A549 (cell line): Measurements from ENCODE around the gene SSBP3. TPM values are rescaled to one million over a fixed set of nuclear protein-coding genes. Genes with fewer than 3 reads are reported as not detected.
A peak's percentile ranks its signal among the peaks of the same experiment; 100 is the strongest.
"Not testable (repeated sequence)": the region's sequence is repeated elsewhere in the genome, so short reads cannot be mapped to it uniquely, and the experiment has no call there.

Experiments
- ATAC-seq, 2 experiments: fragments of 200-7000 bp in 1 of 2; fragments of >200 bp in 1 of 2; cut with Nextera tagmentation in 1 of 2; cut with Tn5 transposase in 1 of 2; 3 replicates each; pipeline versions ENCODE4 v1.8.0 to v1.9.1; 2018 to 2020; ENCODE audit warnings: mild to moderate bottlenecking in 1 of 2, moderate library complexity in 1 of 2
- CTCF ChIA-PET: fragments of 300-600 bp; sonication (Branson Sonifier 250); formaldehyde crosslinking; extraction: SDS; loops from one replicate; lab custom pipeline; 2021; ENCODE audit warnings: antibody characterized with exemption, inconsistent platforms; lab: Yijun Ruan, JAX
- POLR2A ChIA-PET: fragments of 350-600 bp; formaldehyde crosslinking; extraction: SDS; loops from one replicate; lab custom pipeline; 2021; ENCODE audit warnings: antibody characterized with exemption, inconsistent platforms; lab: Yijun Ruan, JAX
- DNase-seq, 2 experiments: peaks; one replicate each; pipeline versions ENCODE4 v3.0.0 to v3.0.0-alpha.2; 2011 to 2016; ENCODE audit warnings: low read depth in 1 of 2, low spot score in 1 of 2
- FAIRE-seq: peaks from 2 replicates; lab custom pipeline; 2011; peaks lifted over from hg19 to GRCh38; lab: Jason Lieb, UNC
- H3K27ac ChIP-seq, 2 experiments: fragments of >200 bp; sonication (Bioruptor Twin); formaldehyde crosslinking; 3 replicates each; pipeline ENCODE4 v1.5.1; 2016 to 2017
- H3K4me1 ChIP-seq: fragments of >200 bp; sonication (Bioruptor Twin); formaldehyde crosslinking; 3 replicates; pipeline ENCODE4 v1.6.1; 2016
- H3K4me2 ChIP-seq: fragments of >200 bp; sonication (Bioruptor Twin); formaldehyde crosslinking; 3 replicates; pipeline ENCODE4 v1.6.1; 2016
- H3K4me3 ChIP-seq: fragments of >200 bp; sonication (Bioruptor Twin); formaldehyde crosslinking; 3 replicates; pipeline ENCODE4 v1.5.1; 2016
- H3K9me3 ChIP-seq: fragments of >200 bp; sonication (Bioruptor Twin); formaldehyde crosslinking; 3 replicates; pipeline ENCODE4 v1.6.1; 2016
- BCL3 ChIP-seq: fragments of >200 bp; sonication (Bioruptor Twin); formaldehyde crosslinking; IDR thresholded peaks from 3 replicates; pipeline ENCODE4 v1.6.1; 2016
- CBX2 ChIP-seq: fragments of 200-600 bp; sonication (generic); IDR thresholded peaks from 2 replicates; pipeline ENCODE4 v1.6.1; 2016; ENCODE audit warnings: low read depth, mild to moderate bottlenecking, borderline replicate concordance
- CEBPB ChIP-seq, 2 experiments: fragments of >200 bp in 1 of 2; sonication (Bioruptor Twin) in 1 of 2; formaldehyde crosslinking in 1 of 2; IDR thresholded peaks; 2 replicates each; pipeline ENCODE4 v1.6.1; 2012 to 2016
- EHF ChIP-seq: fragments of 250-450 bp; sonication (Bioruptor Pico); IDR thresholded peaks from 2 replicates; pipeline ENCODE4 v1.5.0; 2020; ENCODE audit warnings: mild to moderate bottlenecking
- ESRRA ChIP-seq: fragments of 150-350 bp; IDR thresholded peaks from 2 replicates; pipeline ENCODE4 v1.6.1; 2014; ENCODE audit warnings: mild to moderate bottlenecking, low read length, borderline replicate concordance
- FOSL2 ChIP-seq, 2 experiments: fragments of 450-650 bp in 1 of 2; fragments of >200 bp in 1 of 2; sonication (Bioruptor Twin) in 1 of 2; formaldehyde crosslinking; IDR thresholded peaks; 2 replicates each; pipeline versions ENCODE4 v1.5.0 to v1.6.1; 2016 to 2020; ENCODE audit warnings: mild to moderate bottlenecking in 1 of 2, moderate library complexity in 1 of 2
- HDAC2 ChIP-seq: fragments of 200-600 bp; sonication (generic); IDR thresholded peaks from 2 replicates; pipeline ENCODE4 v1.6.1; 2016
- HOXB13 ChIP-seq: fragments of 250-450 bp; sonication (Bioruptor Pico); IDR thresholded peaks from 2 replicates; pipeline ENCODE4 v1.5.0; 2020; ENCODE audit warnings: low read depth, mild to moderate bottlenecking, moderate library complexity
- MAFK ChIP-seq: fragments of 450-650 bp; IDR thresholded peaks from 2 replicates; pipeline ENCODE4 v1.6.1; 2014; ENCODE audit not compliant: partially characterized antibody
- MAZ ChIP-seq: fragments of 150-350 bp; IDR thresholded peaks from 2 replicates; pipeline ENCODE4 v1.6.1; 2014; ENCODE audit warnings: antibody characterized with exemption, low read depth, low read length, borderline replicate concordance
- MYC ChIP-seq: IDR thresholded peaks from 2 replicates; pipeline ENCODE4 v1.6.1; 2012; ENCODE audit warnings: mild to moderate bottlenecking, inconsistent platforms, low read length, improper control_type of control experiment, borderline replicate concordance
- NFE2L2 ChIP-seq: fragments of 150-350 bp; conservative IDR thresholded peaks from 2 replicates; pipeline ENCODE4 v1.6.1; 2014; ENCODE audit warnings: low read length
- PHF8 ChIP-seq: fragments of 200-600 bp; sonication (generic); IDR thresholded peaks from 2 replicates; pipeline ENCODE4 v1.6.1; 2016; ENCODE audit warnings: low read depth, mild to moderate bottlenecking, antibody characterized with exemption, moderate library complexity, borderline replicate concordance
- POLR2A ChIP-seq: IDR thresholded peaks from 2 replicates; pipeline ENCODE4 v1.6.1; 2012; ENCODE audit warnings: mild to moderate bottlenecking, low read length
- POLR2AphosphoS2 ChIP-seq: conservative IDR thresholded peaks from 2 replicates; pipeline ENCODE4 v1.6.1; 2012; ENCODE audit warnings: low read length, improper control_type of control experiment, inconsistent platforms
- RAD21 ChIP-seq, 2 experiments: fragments of >200 bp in 1 of 2; sonication (Bioruptor Twin) in 1 of 2; formaldehyde crosslinking in 1 of 2; IDR thresholded peaks in 1 of 2; conservative IDR thresholded peaks in 1 of 2; 2 replicates in 1 of 2; 3 replicates in 1 of 2; pipeline ENCODE4 v1.6.1; 2012 to 2018; ENCODE audit warnings: inconsistent platforms in 1 of 2
- RARB ChIP-seq: fragments of 250-450 bp; sonication (Bioruptor Pico); IDR thresholded peaks from 2 replicates; pipeline ENCODE4 v1.8.0; 2021; ENCODE audit warnings: mild to moderate bottlenecking, moderate library complexity
- RFX5 ChIP-seq: fragments of 450-650 bp; IDR thresholded peaks from 2 replicates; pipeline ENCODE4 v1.7.1; 2014; ENCODE audit warnings: antibody characterized with exemption, mild to moderate bottlenecking, moderate library complexity
- RNF2 ChIP-seq: fragments of 200-600 bp; sonication (generic); IDR thresholded peaks from 2 replicates; pipeline ENCODE4 v1.6.1; 2016; ENCODE audit warnings: low read depth, mild to moderate bottlenecking, antibody characterized with exemption, moderate library complexity, borderline replicate concordance
- SMC3 ChIP-seq: fragments of >200 bp; sonication (Bioruptor Twin); formaldehyde crosslinking; IDR thresholded peaks from 3 replicates; pipeline ENCODE4 v1.6.1; 2018; ENCODE audit warnings: inconsistent platforms
- SREBF2 ChIP-seq: fragments of 450-650 bp; IDR thresholded peaks from 2 replicates; pipeline ENCODE4 v1.6.1; 2014; ENCODE audit warnings: mild to moderate bottlenecking, moderate library complexity
- TFCP2L1 ChIP-seq: fragments of 250-450 bp; sonication (Bioruptor Pico); IDR thresholded peaks from 2 replicates; pipeline ENCODE4 v1.5.0; 2021; ENCODE audit warnings: mild to moderate bottlenecking
- TP53 ChIP-seq: fragments of 250-450 bp; sonication (Bioruptor Pico); IDR thresholded peaks from 2 replicates; pipeline ENCODE4 v1.5.0; 2021; ENCODE audit warnings: mild to moderate bottlenecking, moderate library complexity
- USF2 ChIP-seq: fragments of 450-650 bp; IDR thresholded peaks from 2 replicates; pipeline ENCODE4 v1.6.1; 2014; ENCODE audit warnings: antibody characterized with exemption
- ZSCAN20 ChIP-seq: fragments of 250-450 bp; sonication (Bioruptor Pico); IDR thresholded peaks from 2 replicates; pipeline ENCODE4 v1.8.0; 2022; ENCODE audit warnings: mild to moderate bottlenecking, moderate library complexity
- WGBS: methylation state at CpG from one replicate; pipeline ENCODE4 v1.1.6; 2017; ENCODE audit errors: missing lambda C conversion rate; 5-methylcytosine and 5-hydroxymethylcytosine counted together
- polyA plus RNA-seq, 4 experiments: library from polyadenylated mRNA; depleted of rRNA in 3 of 4; stranded (reverse); fragments of >200 nt; fragmentation: RNase III in 1 of 4; extraction: RNeasy Plus Mini Kit Qiagen cat#74134 plus additional on column Dnase treatment in 1 of 4; gene quantifications; 2 replicates in 3 of 4; 3 replicates in 1 of 4; pipeline ENCODE4 v1.2.3, GENCODE V29; 2011 to 2017
- TF ChIP-seq, protein P1 (sequence below): IDR thresholded peaks from 2 replicates; pipeline ENCODE4 v1.6.1; 2012
- TF ChIP-seq, protein P2 (sequence below): IDR thresholded peaks from 2 replicates; pipeline ENCODE4 v1.6.1; 2012

SSBP3 gene
- polyA plus RNA-seq, 2 of the 4 experiments (the other 2 are of a cell fraction): 7.2 to 9.1 TPM

DNA sequence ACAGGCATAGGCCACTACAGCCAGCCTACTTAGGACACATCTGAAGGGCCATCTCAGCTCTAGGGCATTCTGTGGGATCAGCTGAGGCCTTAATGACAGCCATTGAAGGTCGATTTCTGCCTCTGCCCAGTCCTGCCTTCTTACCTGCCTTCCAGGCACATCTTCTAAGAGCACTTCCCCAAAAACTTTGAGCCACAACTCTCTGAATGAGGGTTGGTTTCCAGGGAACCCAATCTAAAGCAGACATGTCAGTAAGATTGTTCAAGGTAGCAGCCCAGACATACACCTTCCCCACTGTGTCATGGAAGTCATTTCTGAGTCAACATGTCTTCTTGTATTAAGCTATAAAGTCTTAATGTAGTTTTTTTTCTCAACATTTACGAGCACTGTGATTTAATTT is 18.2 kb upstream of the SSBP3 start (continued):
- TF ChIP-seq ZSCAN20: no peak

DNA sequence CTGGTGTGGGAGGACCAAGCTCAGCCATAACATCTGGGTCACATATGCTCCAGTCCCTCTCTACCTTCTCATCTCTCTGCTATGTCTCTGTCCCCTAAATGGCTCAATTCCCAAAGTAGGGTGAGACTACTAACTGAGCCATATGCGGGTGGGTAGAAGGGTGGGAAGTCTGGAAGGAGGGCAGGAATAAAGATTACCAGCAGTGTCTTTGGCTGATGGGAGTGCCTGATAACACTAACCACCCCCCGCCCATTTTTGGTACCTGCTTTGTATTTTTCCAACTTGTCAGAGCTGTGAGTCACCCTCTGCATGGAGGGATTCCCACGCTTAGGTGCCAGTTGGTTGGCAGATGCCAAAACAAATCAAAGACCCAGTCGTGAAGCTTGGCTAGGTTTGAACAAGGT is 14.9 kb upstream of the SSBP3 start:
- no peak overlapping the region for H3K4me2 ChIP-seq
- CTCF ChIA-PET: interaction anchor here (1.5 kb wide), 1 partner anchor 36 kb away, joined by 3 read pairs; no protein-coding TSS in a partner anchor

GRCh38 chr1:54418598-54418997 is 12.4 kb upstream of the SSBP3 start:
- H3K4me1 ChIP-seq, H3K9me3 ChIP-seq, DNase-seq, H3K4me3 ChIP-seq, CTCF ChIA-PET, POLR2A ChIA-PET, H3K27ac ChIP-seq, FAIRE-seq, H3K4me2 ChIP-seq, ATAC-seq: not testable (repeated sequence)
- WGBS: 89% methylated on average over 6 of the region's 6 CpGs

More for the DNA sequence above, 14.9 kb upstream of the SSBP3 start:
- H3K9me3 ChIP-seq: no peaks in the 10 kb centered on the region
- 22% methylated on average over 4 of the region's 4 CpGs for WGBS
- no peak for FAIRE-seq
- POLR2A ChIA-PET: no interaction called here
- H3K4me1 ChIP-seq: peaks cover 4% of the 10 kb centered on the region; the same call in 1 of the 3 replicates
- no peak overlapping the region for H3K27ac ChIP-seq
- TF ChIP-seq EHF (CRISPR knock-in tag) (no peak), POLR2A (no peak), RAD21 (conservative IDR thresholded peaks at IDR 0.05 in 1 of 2, IDR thresholded peaks at IDR 0.05 in 1 of 2) (no peak), CBX2 (no peak), RARB (CRISPR knock-in tag) (no peak), NFE2L2 (no peak), PHF8 (no peak)
- TF ChIP-seq, protein P1, sequence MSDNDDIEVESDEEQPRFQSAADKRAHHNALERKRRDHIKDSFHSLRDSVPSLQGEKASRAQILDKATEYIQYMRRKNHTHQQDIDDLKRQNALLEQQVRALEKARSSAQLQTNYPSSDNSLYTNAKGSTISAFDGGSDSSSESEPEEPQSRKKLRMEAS: no peak
- no peak for ATAC-seq
- DNase-seq: peak in 1 of 2 experiments; percentile 19
- no peak overlapping the region for H3K4me3 ChIP-seq

DNA sequence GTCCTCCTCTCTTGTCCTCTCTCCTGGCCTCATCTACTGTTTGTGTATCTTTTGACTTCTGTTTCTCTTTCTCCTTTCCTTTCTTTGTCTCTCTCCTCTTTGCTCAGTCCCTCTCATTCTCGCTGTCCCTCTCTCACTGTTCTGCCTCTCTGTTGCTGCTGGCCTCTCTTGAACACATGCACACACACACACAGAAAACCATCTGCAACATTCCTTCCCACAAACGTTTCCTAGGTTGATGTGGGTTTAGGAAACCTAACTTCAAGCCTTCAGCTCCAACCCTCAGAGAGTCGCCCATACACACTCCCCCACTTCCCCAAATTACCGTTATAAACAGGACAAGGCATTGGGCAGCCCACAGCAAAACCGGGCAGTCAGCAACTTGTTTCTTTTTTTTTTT is 10.9 kb upstream of the SSBP3 start:
- no peak overlapping the region for H3K4me2 ChIP-seq
- no peak for TF ChIP-seq POLR2A
- no peak overlapping the region for H3K27ac ChIP-seq
- FAIRE-seq: no peak
- WGBS: 15% methylated on average over 5 of the region's 5 CpGs
- CTCF ChIA-PET: no interaction called here
- POLR2A ChIA-PET: no interaction called here
- peaks cover 4% of the 10 kb centered on the region; the same call in 1 of the 3 replicates for H3K4me1 ChIP-seq
- no peak for DNase-seq
- H3K4me3 ChIP-seq: no peak overlapping the region
- ATAC-seq: no peak
- H3K9me3 ChIP-seq: no peaks in the 10 kb centered on the region

- POLR2A ChIA-PET: no interaction called here
- DNase-seq (no peak), ATAC-seq (no peak)
Measured at GRCh38 chr1:54416435-54416834, 10.2 kb upstream of the SSBP3 start.

More at GRCh38 chr1:54416435-54416834, 10.2 kb upstream of the SSBP3 start:
- WGBS: 60% methylated on average over 7 of the region's 8 CpGs
- Histone ChIP-seq H3K4me2 (no peak overlapping the region), H3K4me3 (no peak overlapping the region), H3K27ac (no peak overlapping the region), H3K4me1 (peaks cover 4% of the 10 kb centered on the region; the same call in 1 of the 3 replicates), H3K9me3 (no peaks in the 10 kb centered on the region)
- no peak for FAIRE-seq
- TF ChIP-seq ESRRA (no peak), SREBF2 (no peak), MAZ (no peak), MAFK (no peak), TFCP2L1 (no peak), POLR2AphosphoS2 (no peak), BCL3 (no peak), CEBPB (IDR thresholded peaks at IDR 0.05) (no peak), FOSL2 (IDR thresholded peaks at IDR 0.05) (no peak), FOSL2 (CRISPR knock-in tag; IDR thresholded peaks at IDR 0.05) (no peak), MYC (no peak), USF2 (no peak), RNF2 (no peak), PHF8 (no peak), HOXB13 (no peak), SMC3 (no peak), TP53 (CRISPR knock-in tag) (no peak), RFX5 (no peak), POLR2A (no peak), HDAC2 (no peak)
- TF ChIP-seq, protein P2, sequence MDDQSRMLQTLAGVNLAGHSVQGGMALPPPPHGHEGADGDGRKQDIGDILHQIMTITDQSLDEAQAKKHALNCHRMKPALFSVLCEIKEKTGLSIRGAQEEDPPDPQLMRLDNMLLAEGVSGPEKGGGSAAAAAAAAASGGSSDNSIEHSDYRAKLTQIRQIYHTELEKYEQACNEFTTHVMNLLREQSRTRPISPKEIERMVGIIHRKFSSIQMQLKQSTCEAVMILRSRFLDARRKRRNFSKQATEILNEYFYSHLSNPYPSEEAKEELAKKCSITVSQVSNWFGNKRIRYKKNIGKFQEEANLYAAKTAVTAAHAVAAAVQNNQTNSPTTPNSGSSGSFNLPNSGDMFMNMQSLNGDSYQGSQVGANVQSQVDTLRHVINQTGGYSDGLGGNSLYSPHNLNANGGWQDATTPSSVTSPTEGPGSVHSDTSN: no peak
- CTCF ChIA-PET: no interaction called here
